ENCODE results near the gene HNF1B.
"Not testable (repeated sequence)": the region's sequence is repeated elsewhere in the genome, so short reads cannot be mapped to it uniquely, and the experiment has no call there.

Gene HNF1B

GRCh38 chr17:37699285-37699973 lies 45.4 kb downstream of the HNF1B start:
- no peak for DNase-seq

GRCh38 chr17:37698911-37699255 lies 46.0 kb downstream of the HNF1B start:
- DNase-seq: no peak

GRCh38 chr17:37698132-37698910 lies 46.5 kb downstream of the HNF1B start:
- no peak for DNase-seq

GRCh38 chr17:37697381-37697780 lies 47.5 kb downstream of the HNF1B start:
- DNase-seq: no peak

- DNase-seq: no peak
These were observed 48.5 kb downstream of the HNF1B start for GRCh38 chr17:37696366-37696765.

- DNase-seq: no peak
These were observed 49.1 kb downstream of the HNF1B start for GRCh38 chr17:37695726-37696125.

- no peak for DNase-seq
These were observed 50.1 kb downstream of the HNF1B start for GRCh38 chr17:37694734-37695133.

GRCh38 chr17:37693328-37693727 lies 51.5 kb downstream of the HNF1B start:
- no peak for DNase-seq

- no peak for DNase-seq
These were observed 53.1 kb downstream of the HNF1B start for GRCh38 chr17:37691807-37692206.

- DNase-seq: no peak
These were observed 55.5 kb downstream of the HNF1B start for GRCh38 chr17:37689317-37689716.

- DNase-seq: no peak
These were observed 61.3 kb downstream of the HNF1B start for GRCh38 chr17:37683454-37683984.

GRCh38 chr17:37682007-37682406 lies 62.9 kb downstream of the HNF1B start:
- DNase-seq: no peak

GRCh38 chr17:37679995-37680394 lies 64.9 kb downstream of the HNF1B start:
- not testable (repeated sequence) for DNase-seq

- no peak for DNase-seq
These were observed 66.8 kb downstream of the HNF1B start for GRCh38 chr17:37678036-37678435.

- DNase-seq: no peak
These were observed 67.8 kb downstream of the HNF1B start for GRCh38 chr17:37677021-37677420.

- DNase-seq: no peak
These were observed 68.5 kb downstream of the HNF1B start for GRCh38 chr17:37676115-37676925.

- no peak for DNase-seq
These were observed 70.3 kb downstream of the HNF1B start for GRCh38 chr17:37674511-37674910.

- DNase-seq: no peak
These were observed 71.5 kb downstream of the HNF1B start for GRCh38 chr17:37673386-37673785.

- DNase-seq: no peak
These were observed 72.2 kb downstream of the HNF1B start for GRCh38 chr17:37672548-37673078.

- DNase-seq: no peak
These were observed 72.9 kb downstream of the HNF1B start for GRCh38 chr17:37671824-37672547.

- no peak for DNase-seq
These were observed 73.6 kb downstream of the HNF1B start for GRCh38 chr17:37671028-37671823.

- no peak for DNase-seq
These were observed 77.8 kb downstream of the HNF1B start for GRCh38 chr17:37667039-37667438.

All from stimulated activated CD4-positive, alpha-beta T cell treated with anti-CD3 and anti-CD28 coated beads, Interleukin-1b, Interleukin-23, amount 100 ng/mL, for 48 hours (primary cell).